ENCODE data around the gene DPP8. TPM values are rescaled to one million over a fixed set of nuclear protein-coding genes. Genes with fewer than 3 reads are reported as not detected.
A peak's percentile ranks its signal among the peaks of the same experiment; 100 is the strongest.

DPP8 gene
- total RNA-seq, 1 donor from 2014 or later = 32.8 TPM

DNA sequence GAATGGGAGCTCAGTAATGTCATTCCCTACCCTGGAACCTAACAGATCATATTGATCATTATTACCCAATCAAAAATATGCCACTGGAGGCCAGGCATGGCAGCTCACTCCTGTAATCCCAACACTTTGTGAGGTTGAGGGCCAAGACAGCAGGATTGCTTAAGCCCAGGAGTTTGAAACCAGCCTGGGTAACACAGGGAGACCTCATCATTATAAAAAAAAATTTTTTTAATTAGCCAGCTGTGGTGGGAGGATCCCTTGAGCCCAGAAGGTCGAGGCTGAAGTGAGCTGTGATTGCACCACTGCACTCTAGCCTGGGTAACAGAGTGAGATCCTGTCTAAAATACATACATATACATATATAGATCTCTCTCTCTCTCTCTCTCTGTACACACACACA lies 104.9 kb downstream of the DPP8 start:
- no peak for ATAC-seq
- TF ChIP-seq, protein P1, sequence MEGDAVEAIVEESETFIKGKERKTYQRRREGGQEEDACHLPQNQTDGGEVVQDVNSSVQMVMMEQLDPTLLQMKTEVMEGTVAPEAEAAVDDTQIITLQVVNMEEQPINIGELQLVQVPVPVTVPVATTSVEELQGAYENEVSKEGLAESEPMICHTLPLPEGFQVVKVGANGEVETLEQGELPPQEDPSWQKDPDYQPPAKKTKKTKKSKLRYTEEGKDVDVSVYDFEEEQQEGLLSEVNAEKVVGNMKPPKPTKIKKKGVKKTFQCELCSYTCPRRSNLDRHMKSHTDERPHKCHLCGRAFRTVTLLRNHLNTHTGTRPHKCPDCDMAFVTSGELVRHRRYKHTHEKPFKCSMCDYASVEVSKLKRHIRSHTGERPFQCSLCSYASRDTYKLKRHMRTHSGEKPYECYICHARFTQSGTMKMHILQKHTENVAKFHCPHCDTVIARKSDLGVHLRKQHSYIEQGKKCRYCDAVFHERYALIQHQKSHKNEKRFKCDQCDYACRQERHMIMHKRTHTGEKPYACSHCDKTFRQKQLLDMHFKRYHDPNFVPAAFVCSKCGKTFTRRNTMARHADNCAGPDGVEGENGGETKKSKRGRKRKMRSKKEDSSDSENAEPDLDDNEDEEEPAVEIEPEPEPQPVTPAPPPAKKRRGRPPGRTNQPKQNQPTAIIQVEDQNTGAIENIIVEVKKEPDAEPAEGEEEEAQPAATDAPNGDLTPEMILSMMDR (IDR thresholded peaks at IDR 0.05) = no peak
- H3K9me3 ChIP-seq = no peaks in the 10 kb centered on the region
- no peak overlapping the region for H3K27ac ChIP-seq
- peaks cover 20% of the 10 kb centered on the region for H3K27me3 ChIP-seq (ENCODE audit: low read depth)
- no peaks in the 10 kb centered on the region for H3K4me1 ChIP-seq
- intact Hi-C loops (cut with DNase I) = no loop called here
- H3K36me3 ChIP-seq = no peaks in the 10 kb centered on the region
- H3K4me3 ChIP-seq = no peak overlapping the region
- DNase-seq = no peak

DNA sequence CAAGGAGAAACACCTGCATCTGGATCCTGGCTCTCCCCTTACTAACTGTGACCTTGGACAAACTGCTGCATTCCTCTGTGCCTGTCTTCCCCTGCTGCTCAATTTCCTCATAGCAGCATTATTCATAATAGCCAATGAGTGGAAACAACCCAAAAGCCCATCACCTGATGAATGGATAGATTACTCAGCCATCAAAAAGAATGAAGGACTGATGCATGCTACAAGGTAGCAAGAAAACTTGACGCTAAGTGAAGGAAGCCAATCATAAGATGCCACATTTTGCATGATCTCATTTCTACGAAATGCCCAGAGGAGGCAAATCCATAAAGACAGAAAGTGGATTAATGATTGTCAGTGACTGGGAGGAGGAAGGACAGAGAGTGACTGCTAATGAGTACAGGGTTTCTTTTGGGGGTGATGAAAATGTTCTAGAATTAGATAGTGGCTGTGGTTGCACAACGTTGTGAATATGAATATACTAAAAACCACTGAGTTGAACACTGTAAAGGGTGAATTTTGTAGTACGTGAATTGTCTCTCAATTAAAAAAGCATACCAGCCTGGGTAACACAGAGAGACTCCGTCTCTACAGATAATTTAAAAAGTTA lies 105.9 kb downstream of the DPP8 start:
- no peaks in the 10 kb centered on the region for H3K9me3 ChIP-seq
- H3K27me3 ChIP-seq (ENCODE audit: low read depth) = peaks cover 14% of the 10 kb centered on the region
- no peak overlapping the region for H3K27ac ChIP-seq
- intact Hi-C loops (cut with DNase I) = no loop called here
- TF ChIP-seq, protein P1 (IDR thresholded peaks at IDR 0.05) = no peak
- ATAC-seq = no peak
- no peak overlapping the region for H3K4me3 ChIP-seq
- DNase-seq = no peak
- H3K36me3 ChIP-seq = no peaks in the 10 kb centered on the region
- H3K4me1 ChIP-seq = no peaks in the 10 kb centered on the region

DNA sequence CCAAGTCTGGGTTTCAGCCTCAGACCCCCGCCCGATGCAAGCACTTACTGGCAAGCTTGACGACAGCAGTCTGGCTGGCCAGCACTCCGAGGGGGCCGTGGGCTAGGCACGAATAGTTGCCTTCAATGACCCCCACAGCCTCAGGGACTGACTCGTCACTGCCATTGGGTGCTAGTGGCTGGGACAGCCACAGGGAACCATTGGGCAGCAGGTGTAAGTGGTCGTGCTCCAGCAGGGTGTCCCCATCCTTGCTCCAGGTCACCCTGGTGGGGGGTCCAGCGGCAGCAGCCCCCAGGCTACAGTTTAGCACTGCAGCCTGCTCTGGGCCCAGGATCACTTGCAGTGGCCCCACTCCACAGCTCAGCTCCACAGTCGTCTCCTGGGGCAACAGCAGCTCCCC lies 106.5 kb downstream of the DPP8 start:
- ATAC-seq (no peak), DNase-seq (no peak)
- peaks cover 14% of the 10 kb centered on the region for H3K27me3 ChIP-seq (ENCODE audit: low read depth)
- intact Hi-C loops (cut with DNase I) = no loop called here
- no peaks in the 10 kb centered on the region for H3K36me3 ChIP-seq
- H3K9me3 ChIP-seq = no peaks in the 10 kb centered on the region
- TF ChIP-seq, protein P1 (IDR thresholded peaks at IDR 0.05) = no peak
- no peak overlapping the region for H3K4me3 ChIP-seq
- H3K27ac ChIP-seq = no peak overlapping the region
- H3K4me1 ChIP-seq = no peaks in the 10 kb centered on the region

DNA sequence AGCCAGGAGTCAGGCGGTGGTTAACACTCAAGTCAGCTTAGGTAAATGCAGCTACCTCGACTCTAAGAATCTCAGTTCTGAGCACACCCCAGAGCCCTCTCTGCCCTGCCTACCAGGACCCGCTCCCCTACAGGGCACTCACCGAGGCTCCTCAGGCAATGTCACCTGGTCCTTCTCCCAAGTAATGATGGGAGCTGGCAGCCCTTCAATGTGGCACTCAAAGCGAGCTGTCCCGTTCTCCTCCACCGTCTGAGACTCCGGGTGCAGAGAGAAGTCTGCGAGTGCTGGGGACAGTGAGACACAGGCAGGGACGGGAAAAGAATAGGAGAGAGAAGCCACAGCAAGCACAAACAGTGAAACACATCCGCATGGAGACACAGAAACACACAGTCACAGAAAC lies 107.5 kb downstream of the DPP8 start:
- peak in 1 of 2 donors; percentile 21 for ATAC-seq
- peaks cover 6% of the 10 kb centered on the region for H3K27me3 ChIP-seq (ENCODE audit: low read depth)
- intact Hi-C loops (cut with DNase I) = no loop called here
- no peaks in the 10 kb centered on the region for H3K36me3 ChIP-seq
- no peaks in the 10 kb centered on the region for H3K9me3 ChIP-seq
- no peak for DNase-seq
- no peaks in the 10 kb centered on the region for H3K4me1 ChIP-seq
- TF ChIP-seq, protein P1 (IDR thresholded peaks at IDR 0.05) = no peak
- H3K4me3 ChIP-seq = no peak overlapping the region
- H3K27ac ChIP-seq = no peak overlapping the region

DNA sequence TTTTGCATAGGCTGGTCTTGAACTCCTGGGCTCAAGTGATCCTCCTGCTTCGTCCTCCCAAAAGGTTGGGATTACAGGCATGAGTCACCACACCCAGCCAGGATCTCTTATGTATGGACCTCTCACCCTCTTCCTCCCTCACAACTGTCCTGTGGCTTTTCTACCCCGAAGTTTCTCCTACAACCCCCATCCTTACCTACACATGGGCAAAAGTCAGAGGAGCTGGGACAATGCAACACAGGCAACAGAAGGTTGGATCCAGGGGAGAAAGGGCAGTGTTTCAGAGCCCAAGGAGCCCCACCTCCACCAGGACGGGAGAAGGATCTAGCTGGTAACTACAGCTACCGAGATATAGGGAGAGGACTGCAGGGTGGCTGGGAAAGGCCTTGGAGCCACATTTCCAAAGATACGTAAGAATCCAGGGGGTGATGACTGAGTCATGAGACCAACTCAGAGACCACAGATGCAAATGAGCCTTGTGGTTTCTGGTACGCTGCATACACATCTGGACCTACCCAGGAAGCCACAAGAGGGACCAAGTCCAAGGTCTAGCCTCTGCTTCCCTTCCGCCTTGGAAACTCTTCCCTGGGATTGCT lies 108.4 kb downstream of the DPP8 start:
- intact Hi-C loops (cut with DNase I) = no loop called here

More for the DNA sequence above, 108.4 kb downstream of the DPP8 start:
- TF ChIP-seq, protein P1 (IDR thresholded peaks at IDR 0.05) = no peak
- Histone ChIP-seq H3K36me3 (no peaks in the 10 kb centered on the region), H3K27ac (no peak overlapping the region), H3K27me3 (ENCODE audit: low read depth) (peaks cover 6% of the 10 kb centered on the region), H3K4me3 (no peak overlapping the region), H3K4me1 (no peaks in the 10 kb centered on the region), H3K9me3 (no peaks in the 10 kb centered on the region)
- peak in 1 of 2 donors; percentile 12 for ATAC-seq
- no peak for DNase-seq
